ENCODE data around the gene CELF1. TPM values are rescaled to one million over a fixed set of nuclear protein-coding genes. Genes with fewer than 3 reads are reported as not detected.

CELF1 gene
- total and polyA plus RNA-seq, 2 experiments from 2014 or later: 124 to 233 TPM

GRCh38 chr11:47587039-47587716 is 34.2 kb upstream of the CELF1 start:
- Mint-ChIP-seq H3K27ac (no peak overlapping the region), H3K27me3 (ENCODE audit: insufficient read depth, low read depth, poor library complexity) (peaks cover 28% of the 10 kb centered on the region), H3K9me3 (no peaks in the 10 kb centered on the region), H3K36me3 (ENCODE audit: low read depth) (peaks cover 33% of the 10 kb centered on the region), H3K4me1 (peaks cover 6% of the 10 kb centered on the region; the same call in 2 of the 3 replicates), H3K4me3 (no peak overlapping the region)
- H3K27me3 ChIP-seq (ENCODE audit: insufficient read depth): peaks cover 29% of the 10 kb centered on the region
- H3K79me2 ChIP-seq (replicated peaks; ENCODE audit: insufficient read depth): no peaks in the 10 kb centered on the region
- H3K4me1 ChIP-seq (ENCODE audit: insufficient read depth): peaks cover 8% of the 10 kb centered on the region
- H3F3A ChIP-seq (replicated peaks; ENCODE audit: low read depth): no peaks in the 10 kb centered on the region
- H3K9me2 ChIP-seq (ENCODE audit: insufficient read depth): 0 out of 2 replicates have a peak, but pooled peaks cover 6% of the 10 kb centered on the region
- no peak overlapping the region for H3K4me2 ChIP-seq
- H2AFZ ChIP-seq: no peak overlapping the region
- ATAC-seq (no peak), DNase-seq (ENCODE audit: low spot score) (no peak)
- H4K20me1 ChIP-seq (replicated peaks; ENCODE audit: insufficient read depth): no peaks in the 10 kb centered on the region; the same call in 1 of the 2 replicates
- no peak overlapping the region for H3K4me3 ChIP-seq
- H3K36me3 ChIP-seq (ENCODE audit: insufficient read depth): peaks cover 6% of the 10 kb centered on the region; the same call in 1 of the 2 replicates
- H3K27ac ChIP-seq (ENCODE audit: low read depth): no peak overlapping the region
- TF ChIP-seq EZH2phosphoT487 (IDR thresholded peaks at IDR 0.05; ENCODE audit: unreplicated experiment): no peak
- no peak for TF ChIP-seq NANOG (IDR thresholded peaks at IDR 0.05; ENCODE audit: borderline replicate concordance)
- no peak for TF ChIP-seq CREB1 (CRISPR knock-in tag; IDR thresholded peaks at IDR 0.05; ENCODE audit: low read depth)
- TF ChIP-seq STAT1 (IDR thresholded peaks at IDR 0.05; ENCODE audit: unreplicated experiment): no peak
- TF ChIP-seq POLR2AphosphoS5 (IDR thresholded peaks at IDR 0.05; ENCODE audit: low read depth): no peak
- no peak for TF ChIP-seq ZNF331 (CRISPR knock-in tag; IDR thresholded peaks at IDR 0.05; ENCODE audit: low read depth)
- TF ChIP-seq REST (IDR thresholded peaks at IDR 0.05; ENCODE audit: unreplicated experiment): no peak
- TF ChIP-seq CTCF (conservative IDR thresholded peaks at IDR 0.05; ENCODE audit: low read depth in 2 of 2): no peak
- no peak for TF ChIP-seq JUNB (IDR thresholded peaks at IDR 0.05; ENCODE audit: unreplicated experiment)
- no peak for TF ChIP-seq ZNF462 (CRISPR knock-in tag; IDR thresholded peaks at IDR 0.05)
- no peak for TF ChIP-seq ETS1 (IDR thresholded peaks at IDR 0.05)
- no peak for TF ChIP-seq ZNF114 (CRISPR knock-in tag; IDR thresholded peaks at IDR 0.05)
- TF ChIP-seq EZH2 (IDR thresholded peaks at IDR 0.05; ENCODE audit: low read depth, unreplicated experiment): no peak

Measured in GM23338 (cell line).